Hypothalamus (tissue), 51 donors: ENCODE data around the gene PRPSAP1.
"Not testable (repeated sequence)": the region's sequence is repeated elsewhere in the genome, so short reads cannot be mapped to it uniquely, and the experiment has no call there.

Experiments used
- DNase-seq, 51 donors: peaks; one replicate each; lab custom pipeline; 2025; lab: John Stamatoyannopoulos, UW

Gene PRPSAP1

GRCh38 chr17:76333673-76334505 lies 19.8 kb downstream of the PRPSAP1 start:
- DNase-seq, result no peak

DNA sequence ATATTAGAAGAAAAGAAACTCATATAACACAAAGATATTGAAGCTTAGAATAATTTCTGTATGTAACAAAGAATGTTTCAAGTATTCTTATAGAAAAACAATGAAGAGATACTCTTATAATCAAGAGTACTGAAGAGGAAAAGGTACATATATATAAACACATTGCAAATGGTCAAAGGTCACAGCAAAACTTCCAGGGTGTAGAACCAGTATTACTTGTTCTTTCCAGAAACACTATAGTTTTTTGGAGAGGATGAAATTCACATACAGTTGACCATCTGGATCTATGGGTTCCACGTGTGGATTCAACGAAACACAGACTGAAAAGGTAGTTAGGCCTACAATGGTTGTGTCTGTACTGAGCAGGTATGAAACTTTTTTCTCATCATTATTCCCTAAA lies 22.6 kb downstream of the PRPSAP1 start:
- DNase-seq, result no peak

- no peak for DNase-seq
Measured at GRCh38 chr17:76329664-76330063, 24.1 kb downstream of the PRPSAP1 start.

DNA sequence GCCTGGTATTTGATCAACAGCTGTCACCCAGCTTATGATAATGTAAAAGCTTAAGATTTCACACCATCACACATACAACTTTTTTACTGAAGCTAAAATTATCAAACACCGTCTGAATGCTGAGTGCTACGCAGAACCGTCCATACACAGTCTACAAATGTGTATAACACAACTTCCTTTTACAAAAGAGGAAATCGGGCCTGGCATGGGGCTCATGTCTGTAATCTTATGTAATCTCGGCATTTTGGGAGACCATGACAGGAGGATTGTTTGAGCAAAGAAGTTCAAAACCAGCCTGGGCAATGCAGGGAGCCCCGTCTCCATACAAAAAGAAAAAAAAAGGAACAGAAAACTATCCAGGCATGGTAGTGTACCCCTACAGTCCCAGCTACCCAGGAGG lies 26.0 kb downstream of the PRPSAP1 start:
- peak in 2 of 51 donors; percentile 6 to 7 for DNase-seq

DNA sequence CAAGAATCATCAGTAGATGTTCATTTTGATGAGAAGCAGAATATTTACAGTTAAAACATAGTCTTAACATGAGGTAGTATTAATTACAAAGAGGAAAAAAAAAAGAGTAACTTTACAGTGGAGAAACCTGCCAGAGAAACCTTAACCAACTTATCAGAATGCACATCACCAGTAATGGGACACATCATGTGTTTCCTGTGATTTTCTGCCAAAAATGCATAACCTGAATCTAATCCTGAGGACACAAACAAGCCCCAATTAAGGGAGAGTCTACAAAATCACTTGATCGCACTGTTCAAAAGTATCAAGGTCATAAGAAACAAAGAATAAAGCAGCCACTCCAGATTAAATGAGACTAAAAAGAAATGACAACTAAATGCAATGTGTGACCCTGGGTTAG lies 27.4 kb downstream of the PRPSAP1 start:
- no peak for DNase-seq

DNA sequence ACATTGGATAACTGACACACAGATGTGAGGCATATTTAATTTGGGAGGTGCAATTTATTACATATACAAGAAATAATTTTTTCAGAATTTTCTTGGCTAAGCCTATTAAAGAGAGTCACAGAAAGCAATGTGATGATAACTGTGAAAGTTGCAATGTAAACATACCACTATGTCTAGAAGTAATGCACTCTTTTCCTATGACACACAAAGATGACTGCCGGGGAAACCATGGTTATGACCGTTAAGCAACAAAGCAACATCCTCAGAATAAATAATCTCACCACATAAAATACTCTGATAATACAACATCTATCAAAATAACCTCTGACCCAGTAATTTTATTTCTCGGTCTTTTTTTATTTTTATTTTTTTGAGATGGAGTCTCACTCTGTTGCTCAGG lies 35.1 kb downstream of the PRPSAP1 start:
- no peak for DNase-seq

DNA sequence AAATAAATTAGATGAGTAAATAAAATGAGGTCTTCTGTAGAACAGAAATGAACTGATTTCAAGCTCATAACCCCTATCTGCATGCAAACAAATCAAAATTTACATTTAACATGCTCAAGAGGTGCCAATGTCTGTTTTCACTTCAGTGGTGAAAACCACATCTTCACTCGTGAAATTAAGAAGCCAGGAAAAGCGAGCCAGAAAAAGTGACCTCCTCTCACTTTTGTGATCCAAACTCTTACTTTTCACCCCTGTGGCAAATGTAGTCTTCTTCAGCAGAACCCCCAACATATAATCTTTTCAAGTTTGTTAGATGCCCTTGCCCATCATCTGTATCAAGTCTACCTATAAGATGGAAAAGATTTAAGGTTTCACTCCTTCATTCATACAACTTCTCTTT lies 36.2 kb downstream of the PRPSAP1 start:
- DNase-seq, result no peak

- DNase-seq, result no peak
Measured at GRCh38 chr17:76314392-76315227, 39.1 kb downstream of the PRPSAP1 start.

- no peak for DNase-seq
Measured at GRCh38 chr17:76312735-76313134, 41.0 kb downstream of the PRPSAP1 start.

- no peak for DNase-seq
Measured at GRCh38 chr17:76309461-76309860, 44.3 kb downstream of the PRPSAP1 start.

GRCh38 chr17:76307966-76308338 lies 45.8 kb downstream of the PRPSAP1 start, which contains the start of gene QRICH2:
Gene QRICH2, minus strand, starts transcription at chr17:76308276. Its CDS starts 278 bp downstream, at chr17:76307998.
- no peak for DNase-seq

DNA sequence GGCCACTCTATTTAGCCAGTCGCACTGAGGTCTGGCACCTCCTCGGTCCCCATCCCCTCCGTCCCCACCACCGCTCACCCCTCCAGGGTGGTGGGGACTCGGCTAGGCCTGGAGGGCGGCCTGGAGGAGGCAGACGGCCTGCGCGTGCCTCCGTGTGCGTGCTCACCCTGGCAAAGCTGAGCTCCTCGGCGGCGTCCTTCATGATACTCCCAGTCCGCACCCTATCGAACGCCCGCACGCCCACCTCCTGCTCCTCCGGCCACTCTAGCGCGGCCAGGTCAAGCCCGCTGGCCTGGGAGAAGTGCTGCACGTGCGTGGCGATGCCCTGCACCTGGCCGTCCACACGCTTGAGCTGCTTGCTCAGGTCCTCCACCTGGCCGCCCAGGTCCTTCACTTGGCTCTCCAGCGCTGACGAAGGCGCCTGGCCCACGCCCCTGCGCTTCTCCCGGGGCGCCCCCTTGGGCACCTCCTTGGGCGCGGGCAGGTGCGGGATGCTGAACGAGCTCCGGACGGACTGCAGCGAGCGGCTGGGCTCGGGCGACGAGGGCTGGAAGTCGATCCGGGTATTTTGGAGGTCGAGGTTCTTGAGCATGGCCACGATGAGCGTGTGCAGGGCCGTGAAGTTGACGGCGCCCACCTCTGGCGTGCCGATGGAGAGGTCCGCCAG lies 46.3 kb downstream of the PRPSAP1 start:
- no peak for DNase-seq

DNA sequence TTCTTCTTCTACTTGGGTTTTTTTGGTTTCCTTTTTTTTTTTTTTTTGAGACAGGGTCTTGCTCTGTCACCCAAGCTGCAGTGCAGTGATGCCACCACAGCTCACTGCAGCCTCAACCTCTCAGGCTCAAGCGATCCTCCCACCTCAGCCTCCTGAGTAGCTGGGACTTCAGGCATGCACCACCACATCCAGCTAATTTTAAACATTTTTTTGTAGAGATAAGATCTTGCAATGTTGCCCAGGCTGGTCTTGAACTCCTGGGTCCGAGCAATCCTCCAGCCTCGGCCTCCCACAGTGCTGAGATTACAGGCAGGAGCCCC lies 48.6 kb downstream of the PRPSAP1 start:
- DNase-seq, result not testable (repeated sequence)

DNA sequence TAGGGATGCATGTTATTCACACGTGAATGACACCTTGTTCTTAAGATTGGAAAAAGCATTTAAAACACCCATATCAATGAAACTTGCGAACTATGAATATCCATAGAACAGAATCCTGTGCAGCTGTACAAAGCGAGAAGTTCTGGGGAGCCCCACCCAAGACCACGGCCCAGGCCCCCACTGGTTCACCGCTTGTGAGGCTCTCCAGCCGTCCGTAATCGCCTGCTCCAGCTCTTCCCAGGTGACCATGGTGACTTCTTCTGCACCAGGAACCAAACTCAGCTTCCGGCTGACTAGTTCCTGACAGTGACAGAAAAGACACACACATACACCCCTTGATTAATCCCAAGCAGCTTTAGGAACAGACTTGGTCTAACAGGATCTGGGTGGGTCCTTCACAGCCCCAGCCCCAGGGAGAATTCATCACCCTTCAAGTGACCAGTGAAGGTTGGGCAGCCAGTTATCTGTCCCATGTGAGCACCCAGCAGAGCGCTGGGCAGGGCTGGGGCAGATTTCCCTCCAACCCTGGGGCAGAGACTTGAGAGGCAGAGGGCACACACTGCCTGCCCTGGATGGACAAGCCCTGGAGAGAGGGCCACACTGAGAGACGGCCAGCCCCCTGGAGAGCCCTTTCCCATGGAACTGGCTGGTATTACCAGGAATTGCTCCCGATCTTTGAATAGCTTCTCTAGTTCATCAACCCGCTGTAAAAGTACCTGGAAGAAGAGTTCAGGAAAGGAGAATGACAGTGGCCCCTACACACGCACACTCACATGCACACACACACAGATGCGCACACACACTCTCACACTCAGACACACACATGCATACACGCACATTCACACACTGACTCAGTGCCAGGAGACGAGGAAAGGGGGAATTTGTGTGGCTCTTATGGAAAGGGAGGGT lies 49.2 kb downstream of the PRPSAP1 start:
- no peak for DNase-seq

DNA sequence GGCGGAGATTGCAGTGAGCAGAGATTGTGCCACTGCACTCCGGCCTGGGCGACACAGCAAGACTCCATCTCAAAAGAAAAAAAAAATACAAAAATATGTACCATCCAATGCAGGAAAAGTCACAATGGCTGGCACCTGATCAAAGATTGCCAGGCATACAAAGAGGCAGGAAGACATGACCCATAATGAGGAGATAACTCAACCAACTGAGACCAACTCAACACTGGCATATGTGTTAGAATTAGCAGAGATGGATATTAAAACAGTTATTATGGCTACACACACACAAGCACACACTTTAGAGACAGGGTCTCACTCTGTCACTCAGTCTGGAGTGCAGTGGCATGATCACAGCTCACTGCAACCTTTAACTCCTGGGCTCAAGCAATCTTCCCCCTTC lies 56.3 kb downstream of the PRPSAP1 start:
- DNase-seq, result no peak

GRCh38 chr17:76296889-76297288 lies 56.8 kb downstream of the PRPSAP1 start:
- no peak for DNase-seq

GRCh38 chr17:76296186-76296585 lies 57.5 kb downstream of the PRPSAP1 start:
- no peak for DNase-seq

DNA sequence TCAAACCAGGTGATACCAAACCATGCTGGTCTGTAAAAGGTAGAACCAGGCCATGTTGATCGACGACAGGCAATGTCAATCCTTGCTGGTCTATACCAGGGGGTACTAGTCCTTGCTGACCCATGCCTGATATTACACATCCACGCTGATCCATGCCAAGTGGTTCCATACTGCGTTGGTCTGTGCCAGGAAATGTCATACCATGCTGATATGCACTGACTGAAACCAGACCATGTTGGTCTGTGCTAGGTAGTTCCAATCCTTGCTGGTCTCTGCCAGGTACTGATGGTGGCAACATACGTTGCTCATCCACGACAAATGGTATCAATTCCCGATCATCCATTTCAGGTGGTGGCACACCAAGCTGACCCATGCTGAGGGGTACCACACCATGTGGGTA lies 60.6 kb downstream of the PRPSAP1 start:
- DNase-seq, result no peak

GRCh38 chr17:76292567-76292966 lies 61.1 kb downstream of the PRPSAP1 start:
- no peak for DNase-seq
